MM.1S (cell line): Measurements from ENCODE around the gene PSRC1.

ENCODE experiments used
- CTCF ChIP-seq: fragments of 300-600 bp; sonication (generic); IDR thresholded peaks from 2 replicates; pipeline ENCODE4 v1.5.1; 2016; ENCODE audit warnings: antibody characterized with exemption, low read length, mixed read lengths
- EZH2 ChIP-seq: fragments of 300-600 bp; sonication (generic); optimal IDR thresholded peaks from 2 replicates; pipeline ENCODE3; 2017; ENCODE audit warnings: low read depth, mild to moderate bottlenecking, antibody characterized with exemption, low read length, mixed read lengths
- EZH2phosphoT487 ChIP-seq: fragments of 300-600 bp; sonication (generic); IDR thresholded peaks from 2 replicates; pipeline ENCODE4 v1.6.1; 2018; ENCODE audit warnings: antibody characterized with exemption, low read length

GRCh38 chr1:109249654-109250401 is 33.1 kb downstream of the PSRC1 start:
- TF ChIP-seq CTCF = no peak
- TF ChIP-seq EZH2phosphoT487 = no peak
- no peak for TF ChIP-seq EZH2
